IMR-90 (cell line): Measurements from ENCODE around the gene CWC27. TPM values are rescaled to one million over a fixed set of nuclear protein-coding genes. Genes with fewer than 3 reads are reported as not detected.

Source experiments
- ATAC-seq: fragments of 200-7000 bp; cut with Tn5 transposase; 2 replicates; pipeline ENCODE4 v1.9.1; 2020; ENCODE audit warnings: low read depth, mild to moderate bottlenecking, moderate library complexity
- BruUV-seq: library from RNA; stranded (reverse); fragments of 400-500 nt; replicated peaks from 2 replicates; lab custom pipeline; 2021; lab: Mats Ljungman, UMichigan
- CTCF ChIA-PET: fragments of 300-600 bp; formaldehyde crosslinking; extraction: SDS; loops from one replicate; lab custom pipeline; 2021; ENCODE audit warnings: antibody characterized with exemption; lab: Yijun Ruan, JAX
- POLR2A ChIA-PET: fragments of 300-600 bp; sonication (Branson Sonifier 250); formaldehyde crosslinking; loops from one replicate; lab custom pipeline; 2022; ENCODE audit warnings: antibody characterized with exemption; ENCODE audit not compliant: unreplicated experiment; lab: Charles Lee
- DNase-seq: peaks from one replicate; pipeline ENCODE4 v3.0.0; 2013
- H2AFZ ChIP-seq: replicated peaks from 2 replicates; pipeline ENCODE3; 2013; ENCODE audit warnings: low read length, mild to moderate bottlenecking; ENCODE audit not compliant: poor library complexity
- H2AK5ac ChIP-seq: 2 replicates; pipeline ENCODE4 v1.6.1; 2013; ENCODE audit warnings: low read depth, low read length, inconsistent platforms
- H2AK9ac ChIP-seq: replicated peaks from 2 replicates; pipeline ENCODE3; 2013; ENCODE audit warnings: mild to moderate bottlenecking, low read depth, low read length, moderate library complexity; ENCODE audit not compliant: poor library complexity
- H2BK120ac ChIP-seq: 2 replicates; pipeline ENCODE4 v1.6.1; 2013; ENCODE audit warnings: low read depth, low read length, inconsistent platforms
- H2BK15ac ChIP-seq: 3 replicates; pipeline ENCODE4 v1.6.1; 2013; ENCODE audit warnings: low read depth, low read length, inconsistent platforms
- H2BK20ac ChIP-seq: 2 replicates; pipeline ENCODE4 v1.6.1; 2013; ENCODE audit warnings: low read depth, mild to moderate bottlenecking, inconsistent platforms, low read length, moderate library complexity
- H2BK5ac ChIP-seq: 2 replicates; pipeline ENCODE4 v1.6.1; 2013; ENCODE audit warnings: mild to moderate bottlenecking, low read depth, low read length, inconsistent platforms; ENCODE audit not compliant: poor library complexity, severe bottlenecking
- H3K14ac ChIP-seq: replicated peaks from 2 replicates; pipeline ENCODE4 v1.6.1; 2013; ENCODE audit warnings: low read depth, low read length, inconsistent platforms
- H3K18ac ChIP-seq: 2 replicates; pipeline ENCODE4 v1.6.1; 2013; ENCODE audit warnings: low read depth, low read length, control low read depth
- H3K23ac ChIP-seq: 2 replicates; pipeline ENCODE4 v1.6.1; 2013; ENCODE audit warnings: low read depth, low read length, inconsistent platforms
- H3K27ac ChIP-seq: 2 replicates; pipeline ENCODE4 v1.5.1; 2013; ENCODE audit warnings: mild to moderate bottlenecking, control low read depth, low read length; ENCODE audit not compliant: insufficient read depth
- H3K27me3 ChIP-seq: 2 replicates; pipeline ENCODE4 v1.6.1; 2013; ENCODE audit warnings: low read length; ENCODE audit not compliant: control insufficient read depth, insufficient read depth
- H3K36me3 ChIP-seq: 2 replicates; pipeline ENCODE4 v1.6.1; 2013; ENCODE audit warnings: low read length, mixed read lengths; ENCODE audit not compliant: control insufficient read depth, insufficient read depth
- H3K4ac ChIP-seq: 2 replicates; pipeline ENCODE4 v1.6.1; 2013; ENCODE audit warnings: low read depth, low read length, inconsistent platforms
- H3K4me1 ChIP-seq: 2 replicates; pipeline ENCODE4 v1.6.1; 2013; ENCODE audit warnings: low read length, mixed read lengths; ENCODE audit not compliant: control insufficient read depth, insufficient read depth
- H3K4me2 ChIP-seq: 2 replicates; pipeline ENCODE4 v1.6.1; 2013; ENCODE audit warnings: low read depth, mild to moderate bottlenecking, control low read depth, low read length, moderate library complexity
- H3K4me3 ChIP-seq: 2 replicates; pipeline ENCODE4 v1.5.1; 2013; ENCODE audit warnings: low read depth, mild to moderate bottlenecking, control low read depth, low read length, moderate library complexity; ENCODE audit not compliant: insufficient read depth
- H3K56ac ChIP-seq: 2 replicates; pipeline ENCODE4 v1.6.1; 2013; ENCODE audit warnings: low read length, inconsistent platforms; ENCODE audit not compliant: insufficient read depth; ENCODE audit errors: extremely low read depth
- H3K79me1 ChIP-seq, 2 experiments: 2 replicates each; pipeline ENCODE4 v1.6.1; 2013; ENCODE audit warnings: low read length in 2 of 2, inconsistent platforms in 1 of 2, low read depth in 1 of 2
- H3K9ac ChIP-seq: 2 replicates; pipeline ENCODE4 v1.6.1; 2013; ENCODE audit warnings: low read depth, low read length, control low read depth
- H3K9me1 ChIP-seq: 2 replicates; pipeline ENCODE4 v1.6.1; 2013; ENCODE audit warnings: low read length, inconsistent platforms; ENCODE audit not compliant: insufficient read depth
- H3K9me3 ChIP-seq: 2 replicates; pipeline ENCODE4 v1.6.1; 2013; ENCODE audit warnings: low read length; ENCODE audit not compliant: control insufficient read depth, insufficient read depth
- H4K20me1 ChIP-seq: 2 replicates; pipeline ENCODE4 v1.6.1; 2013; ENCODE audit warnings: low read length, inconsistent platforms; ENCODE audit not compliant: insufficient read depth
- H4K5ac ChIP-seq: 2 replicates; pipeline ENCODE4 v1.6.1; 2013; ENCODE audit warnings: mild to moderate bottlenecking, low read depth, low read length, control low read depth
- H4K8ac ChIP-seq, 2 experiments: 2 replicates each; pipeline ENCODE4 v1.6.1; 2013; ENCODE audit warnings: low read depth in 2 of 2, low read length in 2 of 2, control low read depth in 1 of 2, inconsistent platforms in 1 of 2
- H4K91ac ChIP-seq: 2 replicates; pipeline ENCODE4 v1.6.1; 2013; ENCODE audit warnings: low read depth, low read length, inconsistent platforms; ENCODE audit not compliant: insufficient read depth
- CEBPB ChIP-seq: IDR thresholded peaks from 2 replicates; pipeline ENCODE4 v1.6.1; 2012; ENCODE audit warnings: low read depth, low read length, improper control_type of control experiment
- FOS ChIP-seq: fragments of 150-350 bp; IDR thresholded peaks from 2 replicates; pipeline ENCODE4 v1.6.1; 2016; ENCODE audit warnings: low read depth, low read length
- MAFK ChIP-seq: IDR thresholded peaks from 2 replicates; pipeline ENCODE4 v1.6.1; 2012; ENCODE audit warnings: low read depth, low read length, improper control_type of control experiment
- MAZ ChIP-seq: IDR thresholded peaks from 2 replicates; pipeline ENCODE4 v1.6.1; 2012; ENCODE audit warnings: low read depth, mild to moderate bottlenecking, low read length, improper control_type of control experiment, moderate library complexity, borderline replicate concordance
- NFE2L2 ChIP-seq: fragments of 150-350 bp; IDR thresholded peaks from 2 replicates; pipeline ENCODE4 v1.6.1; 2016; ENCODE audit warnings: low read depth, mild to moderate bottlenecking, low read length
- RAD21 ChIP-seq: IDR thresholded peaks from 2 replicates; pipeline ENCODE4 v1.6.1; 2012; ENCODE audit warnings: low read length, improper control_type of control experiment
- RFX5 ChIP-seq: IDR thresholded peaks from 2 replicates; pipeline ENCODE4 v1.8.0; 2012; ENCODE audit warnings: low read depth, mild to moderate bottlenecking, low read length, moderate library complexity
- SMC3 ChIP-seq: fragments of 150-350 bp; IDR thresholded peaks from 2 replicates; pipeline ENCODE4 v1.6.1; 2016; ENCODE audit warnings: low read depth, mild to moderate bottlenecking, antibody characterized with exemption, low read length, moderate library complexity
- WGBS, 2 experiments: methylation state at CpG; one replicate each; pipeline versions ENCODE4 v1.1.5 to v1.1.7; 2013; ENCODE audit warnings: missing lambda C conversion rate in 2 of 2; ENCODE audit not compliant: insufficient read length in 1 of 2; ENCODE audit errors: extremely low coverage in 2 of 2; 5-methylcytosine and 5-hydroxymethylcytosine counted together
- dilution Hi-C: fragments of 300-500 bp; cut with HindIII; formaldehyde crosslinking; loops from one replicate; pipeline ENCODE4 v1.14.3; 2018; ENCODE audit warnings: low sequenced_read_pairs; ENCODE audit not compliant: unreplicated experiment
- in situ Hi-C: fragments of 300-500 bp; cut with MboI; formaldehyde crosslinking; loops from 3 replicates; pipeline ENCODE4 v1.14.3; 2019; ENCODE audit warnings: low sequenced_read_pairs, inconsistent platforms, mixed read lengths
- intact Hi-C: fragments of 100-400 bp; cut with micrococcal nuclease; formaldehyde crosslinking; loops from 2 replicates; pipeline ENCODE4 v1.10.0; 2022
- polyA plus RNA-seq, 3 experiments: library from polyadenylated mRNA; depleted of rRNA; stranded (reverse); fragments of >200 nt; gene quantifications; 2 replicates each; pipeline ENCODE4 v1.2.3, GENCODE V29; 2012; ENCODE audit warnings: low replicate concordance in 1 of 3
- total RNA-seq: library from RNA; depleted of rRNA; stranded (reverse); fragments of >200 nt; gene quantifications from 2 replicates; pipeline ENCODE4 v1.2.3, GENCODE V29; 2012

The CWC27 gene
- total and polyA plus RNA-seq, 2 of the 4 experiments (the other 2 are of a cell fraction), result 13.3 to 17.1 TPM

DNA sequence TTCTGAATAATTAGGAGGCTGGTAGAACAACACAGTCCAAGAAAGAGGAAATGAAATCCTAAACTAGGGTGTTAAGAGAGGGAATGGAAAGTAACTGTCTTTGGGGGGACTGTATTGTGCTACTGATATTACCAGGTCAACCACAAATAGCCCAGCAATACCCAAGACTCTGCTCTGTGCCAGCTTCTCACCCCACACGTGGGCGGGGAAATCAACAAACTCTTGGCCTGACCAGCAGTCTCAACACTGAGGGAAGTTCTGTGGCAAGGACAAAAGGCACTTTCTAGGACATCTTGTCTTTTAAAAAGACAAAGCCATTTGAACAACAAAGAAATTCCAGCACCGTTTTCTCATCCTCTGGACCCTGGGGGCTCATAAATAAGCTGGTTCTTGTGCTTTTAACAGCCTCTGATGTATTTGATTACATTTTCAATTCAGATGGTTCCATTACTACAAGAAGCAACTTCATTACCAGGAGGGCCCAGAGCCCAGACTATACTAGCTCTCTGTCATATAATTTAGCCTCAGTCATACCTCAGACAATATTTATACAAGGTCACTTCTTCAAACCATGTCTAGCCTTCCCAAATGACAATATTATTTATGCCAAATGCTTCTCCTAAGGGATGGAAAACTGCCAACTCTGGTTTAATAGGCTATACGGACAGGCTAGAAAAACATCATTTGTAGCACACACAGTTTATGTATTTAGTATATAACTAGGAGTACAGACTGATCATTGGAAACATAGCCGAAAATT, 297.8 kb downstream of the CWC27 start:
- Histone ChIP-seq H3K79me1 (peaks cover 0 to 9% of the 10 kb centered on the region in 2 experiments; a peak in 2 of 4 replicates), H3K14ac (no peak overlapping the region), H3K9me1 (peaks cover 9% of the 10 kb centered on the region), H3K9me3 (no peaks in the 10 kb centered on the region), H3K27ac (no peak overlapping the region), H2BK5ac (no peak overlapping the region), H2BK15ac (no peak overlapping the region), H2BK20ac (no peak overlapping the region), H4K8ac (no peak overlapping the region), H2BK120ac (no peak overlapping the region), H3K4ac (no peak overlapping the region), H3K4me2 (no peak overlapping the region), H3K56ac (no peak overlapping the region), H2AK9ac (no peak overlapping the region), H3K4me3 (no peak overlapping the region), H3K18ac (no peak overlapping the region), H2AFZ (no peak overlapping the region), H3K27me3 (no peaks in the 10 kb centered on the region), H3K36me3 (no peaks in the 10 kb centered on the region), H4K20me1 (no peaks in the 10 kb centered on the region), H3K4me1 (peaks cover 10% of the 10 kb centered on the region; the same call in 1 of the 2 replicates), H4K5ac (no peak overlapping the region), H3K23ac (no peak overlapping the region), H4K91ac (no peak overlapping the region), H3K9ac (no peak overlapping the region), H2AK5ac (no peak overlapping the region)
- ChIA-PET CTCF (no interaction called here), POLR2A (interaction anchor here (0.6 kb wide), 1 partner anchor 151 kb away, joined by 3 read pairs; no protein-coding TSS in a partner anchor)
- TF ChIP-seq RFX5 (no peak), FOS (no peak), NFE2L2 (no peak), CEBPB (no peak), MAZ (no peak), SMC3 (no peak), RAD21 (no peak), MAFK (no peak)
- intact Hi-C loops (no loop called here), in situ Hi-C loops (no loop called here), dilution Hi-C loops (no loop called here)
- 20% methylated on average over 1 of the region's 5 CpGs; no CpG with 5 or more reads in 1 of the 2 experiments for whole genome bisulfite sequencing, 2 experiments
- BruUV-seq, result no TSS peak
- ATAC-seq (no peak), DNase-seq (no peak)
